Stimulated activated CD4-positive, alpha-beta T cell treated with anti-CD3 and anti-CD28 coated beads, Interleukin-1b, Interleukin-23, amount 100 ng/mL, for 24 hours (primary cell): ENCODE data around the gene CHST10.
"Not testable (repeated sequence)": the region's sequence is repeated elsewhere in the genome, so short reads cannot be mapped to it uniquely, and the experiment has no call there.

Source experiments
- DNase-seq, 4 experiments: peaks; one replicate each; pipeline ENCODE4 v3.0.0-alpha.2; 2020; ENCODE audit warnings: low read depth in 4 of 4, low spot score in 1 of 4

The CHST10 gene

GRCh38 chr2:100394111-100394641 lies 23.3 kb downstream of the CHST10 start:
- no peak for DNase-seq

- DNase-seq = no peak
Measured at GRCh38 chr2:100393362-100393761, 24.1 kb downstream of the CHST10 start.

- DNase-seq = no peak
Measured at GRCh38 chr2:100392715-100393114, 24.8 kb downstream of the CHST10 start.

DNA sequence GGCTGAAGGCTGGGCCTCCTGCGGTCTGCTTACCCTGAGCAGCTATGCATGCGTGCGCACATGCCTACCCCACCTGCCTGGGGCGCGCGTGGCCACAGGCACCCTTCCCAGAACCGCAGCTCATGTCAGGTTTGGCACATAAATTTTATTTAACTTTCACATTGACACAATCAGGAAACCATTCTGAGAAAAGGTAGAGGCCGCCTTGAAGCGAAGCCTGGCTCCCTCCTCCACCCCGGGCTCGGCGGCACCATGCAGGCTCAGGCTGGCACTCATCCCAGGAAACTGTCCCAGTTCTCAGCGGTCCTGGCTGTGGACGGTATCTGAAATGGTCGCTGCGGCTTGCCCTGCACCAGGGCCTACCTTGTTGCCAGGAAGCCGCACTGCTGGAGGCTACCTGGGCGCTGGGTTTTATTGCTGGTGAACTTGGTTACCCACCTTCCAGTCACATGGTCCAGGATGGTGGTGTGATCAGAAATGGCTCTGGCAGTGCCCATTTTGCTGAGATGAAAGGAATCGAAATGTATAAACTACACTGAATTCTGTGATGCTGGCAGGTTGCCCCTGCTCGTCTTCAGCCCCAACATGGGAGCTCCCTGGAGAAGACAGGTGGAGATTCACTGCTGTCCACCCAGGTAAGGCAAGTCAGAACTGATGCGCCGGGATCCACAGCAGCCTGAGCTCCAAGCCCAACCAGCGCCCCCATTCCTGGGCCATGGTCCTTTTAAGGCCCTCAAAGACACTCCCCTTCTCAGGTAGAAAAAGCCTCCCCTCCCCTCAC lies 25.5 kb downstream of the CHST10 start:
- DNase-seq = no peak

- no peak for DNase-seq
Measured at GRCh38 chr2:100390001-100390940, 27.2 kb downstream of the CHST10 start.

DNA sequence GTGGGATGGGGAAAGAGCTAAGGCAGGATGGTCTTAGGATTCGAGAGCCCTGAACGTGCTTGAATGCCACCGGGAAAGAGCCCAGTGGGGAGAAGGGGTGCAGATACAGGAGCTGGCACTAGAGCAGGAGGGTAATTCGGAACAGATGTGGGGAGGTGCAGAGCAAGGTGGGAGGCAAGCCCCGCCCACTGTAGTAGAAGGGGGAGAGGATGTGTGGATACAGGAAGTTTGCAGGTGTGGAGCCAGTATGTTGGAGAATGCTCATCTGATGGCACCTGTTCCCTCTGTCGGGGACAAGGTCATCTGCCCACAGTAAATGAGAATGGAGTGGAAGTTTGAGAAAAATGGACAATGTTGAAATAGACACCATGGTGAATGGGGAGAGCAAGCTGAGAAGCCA lies 28.8 kb downstream of the CHST10 start:
- no peak for DNase-seq

DNA sequence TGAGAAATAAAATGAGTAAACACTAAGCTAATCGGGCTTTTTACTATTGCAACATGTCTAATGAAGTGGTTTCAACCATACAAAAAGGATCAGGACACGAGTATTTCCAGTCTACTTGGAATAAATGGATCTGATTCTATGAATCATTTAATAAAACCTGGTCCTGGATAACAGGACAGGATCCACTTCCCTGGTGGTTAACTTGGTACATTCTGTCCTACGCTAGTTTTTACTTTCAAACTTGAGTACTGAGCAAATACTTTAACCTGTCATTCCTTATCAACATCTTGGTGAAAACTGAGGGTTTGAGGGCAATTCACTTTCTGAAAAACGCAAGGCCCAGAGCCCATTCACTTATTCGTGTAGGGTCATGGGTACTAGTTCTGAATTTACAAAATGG lies 33.5 kb downstream of the CHST10 start:
- DNase-seq = no peak

DNA sequence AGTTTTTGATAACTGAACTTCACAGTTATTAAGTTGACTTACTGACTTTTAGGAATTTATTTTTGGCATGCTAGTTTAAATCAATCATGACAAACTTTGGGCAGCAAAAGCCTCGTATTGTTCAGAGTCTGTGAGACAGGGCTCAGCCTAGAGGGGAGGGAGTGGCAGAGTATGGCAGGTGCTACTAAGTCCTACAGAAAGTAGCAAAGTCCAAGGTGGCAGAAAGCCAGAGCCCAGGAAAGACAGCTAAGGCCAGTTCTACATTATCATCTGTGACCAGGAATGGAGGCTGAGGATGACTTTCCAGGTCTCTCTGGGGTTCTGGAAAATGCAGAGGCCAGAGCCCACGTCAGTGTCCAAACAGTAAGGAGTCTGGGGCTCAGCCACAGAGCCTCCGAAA lies 34.2 kb downstream of the CHST10 start:
- no peak for DNase-seq

DNA sequence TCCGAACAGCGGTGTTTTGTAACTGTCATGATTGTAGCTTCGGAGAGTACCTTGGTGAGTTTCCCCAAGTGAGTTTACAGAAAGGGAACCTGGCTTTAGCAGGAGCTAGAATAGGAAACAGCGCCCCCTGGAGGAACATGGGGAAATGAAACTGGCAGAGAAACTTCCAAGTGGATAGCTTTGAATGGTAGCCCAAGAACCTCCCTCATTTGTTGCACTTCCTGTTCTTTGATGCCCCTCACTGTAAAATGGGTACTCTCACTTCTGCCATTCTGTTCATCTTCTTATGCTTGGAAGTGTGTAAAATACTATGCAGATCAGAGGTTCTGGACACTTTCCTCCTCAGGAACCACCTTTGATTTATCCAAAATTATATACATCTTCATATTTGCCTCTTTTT lies 36.2 kb downstream of the CHST10 start:
- peak; percentile 53 to 71 (median 63) for DNase-seq

- no peak for DNase-seq
Measured at GRCh38 chr2:100380681-100381080, 36.8 kb downstream of the CHST10 start.

DNA sequence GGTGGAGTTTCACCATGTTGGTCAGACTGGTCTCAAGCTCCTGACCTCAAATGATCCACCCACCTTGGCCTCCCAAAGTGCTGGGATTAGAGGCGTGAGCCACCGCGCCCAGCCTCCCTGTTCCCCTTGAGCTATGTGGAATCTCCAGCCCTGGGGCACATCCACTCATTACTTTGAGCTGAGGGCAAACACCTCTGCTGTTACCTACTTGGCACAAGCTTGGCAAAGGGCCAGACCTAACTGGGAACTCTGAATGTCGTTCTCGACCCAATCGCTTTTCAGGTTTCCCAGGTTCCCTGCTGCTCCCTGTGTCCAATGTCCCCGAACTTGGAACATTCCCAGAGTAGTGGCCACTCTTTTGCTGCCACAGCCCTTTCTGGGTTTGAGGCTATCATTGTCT lies 40.6 kb downstream of the CHST10 start:
- DNase-seq = no peak

GRCh38 chr2:100367163-100367562 lies 50.3 kb downstream of the CHST10 start:
- DNase-seq = no peak

- DNase-seq = no peak
Measured at GRCh38 chr2:100365434-100365833, 52.0 kb downstream of the CHST10 start.

GRCh38 chr2:100362269-100362668 lies 55.2 kb downstream of the CHST10 start:
- DNase-seq = not testable (repeated sequence)

DNA sequence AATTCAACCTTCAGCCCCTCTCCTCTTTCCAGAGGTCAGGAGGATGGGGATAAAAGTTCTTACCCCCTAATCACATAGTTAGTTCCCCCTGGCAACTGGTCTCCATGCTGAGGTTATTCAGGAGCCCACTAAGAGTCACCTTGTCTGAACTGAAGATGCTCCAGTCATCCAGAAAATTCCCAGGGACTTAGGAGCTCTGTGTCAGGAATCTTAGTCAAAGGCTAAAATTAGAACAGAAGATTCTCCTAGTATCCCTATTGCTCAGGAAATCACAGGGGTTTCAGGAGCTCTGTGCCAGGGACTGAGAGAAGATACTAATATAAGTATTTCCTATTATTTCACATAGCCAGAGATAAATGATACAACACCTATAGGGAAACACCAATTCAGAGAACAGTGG lies 57.9 kb downstream of the CHST10 start:
- DNase-seq = no peak

GRCh38 chr2:100358554-100358953 lies 58.9 kb downstream of the CHST10 start:
- no peak for DNase-seq

- no peak for DNase-seq
Measured at GRCh38 chr2:100352521-100352920, 64.9 kb downstream of the CHST10 start.

DNA sequence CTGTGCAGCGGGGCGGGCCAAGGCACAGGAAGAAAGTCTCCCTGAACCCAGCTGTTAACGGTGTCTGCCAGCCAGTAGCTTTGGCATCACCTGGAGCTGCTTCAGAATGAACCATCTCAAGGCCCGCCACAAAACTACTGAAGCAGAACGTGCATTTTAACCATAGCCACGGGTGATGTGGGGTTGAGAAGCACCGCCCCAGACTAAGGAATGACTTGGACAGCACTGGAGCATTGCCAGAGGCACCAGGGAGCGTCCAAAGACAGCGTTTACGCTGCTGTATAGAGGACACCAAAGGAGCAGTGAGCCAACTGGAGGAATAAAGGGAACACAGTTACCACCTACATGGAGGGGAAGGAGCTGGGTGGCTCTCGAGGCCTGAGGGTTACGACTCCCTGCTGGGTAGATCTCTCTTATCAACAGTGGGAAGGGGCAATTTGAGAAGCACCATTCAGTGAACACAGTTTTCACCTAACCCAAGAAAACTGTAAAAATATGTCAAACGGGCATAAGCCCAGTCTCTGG lies 66.7 kb downstream of the CHST10 start:
- no peak for DNase-seq

- not testable (repeated sequence) for DNase-seq
Measured at GRCh38 chr2:100345144-100345543, 72.3 kb downstream of the CHST10 start.

GRCh38 chr2:100344433-100344832 lies 73.0 kb downstream of the CHST10 start:
- no peak for DNase-seq

DNA sequence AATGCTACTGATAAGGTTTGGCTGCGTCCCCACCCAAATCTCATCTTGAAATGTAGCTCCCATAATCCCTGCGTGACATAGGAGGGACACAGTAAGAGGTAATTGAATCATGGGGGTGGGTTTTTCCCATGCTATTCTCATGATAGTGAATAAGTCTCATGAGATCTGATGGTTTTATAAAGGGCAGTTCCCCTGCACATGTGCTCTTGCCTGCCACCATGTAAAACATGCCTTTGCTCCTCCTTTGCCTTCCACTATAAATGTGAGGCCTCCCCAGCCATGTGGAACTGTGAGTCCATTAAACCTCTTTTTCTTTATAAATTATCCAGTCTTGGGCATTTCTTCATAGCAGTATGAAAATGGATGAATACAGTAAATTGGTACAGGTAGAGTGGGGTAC lies 75.0 kb downstream of the CHST10 start:
- DNase-seq = not testable (repeated sequence)
